Inferior parietal cortex (tissue), 1 donor: ENCODE results near the gene SYT5.
"Not testable (repeated sequence)": the region's sequence is repeated elsewhere in the genome, so short reads cannot be mapped to it uniquely, and the experiment has no call there.

Experiments used
- DNase-seq: peaks from one replicate; pipeline ENCODE4 v3.0.0-alpha.2; 2016; ENCODE audit errors: extremely low spot score

Gene SYT5

GRCh38 chr19:55172318-55172717 lies 7.8 kb downstream of the SYT5 start:
- not testable (repeated sequence) for DNase-seq

GRCh38 chr19:55171440-55171839 lies 8.6 kb downstream of the SYT5 start:
- DNase-seq = no peak

- no peak for DNase-seq
These were observed 11.0 kb downstream of the SYT5 start for GRCh38 chr19:55169136-55169535.

- peak; percentile 84 for DNase-seq
These were observed 13.4 kb downstream of the SYT5 start, which contains the start of gene DNAAF3 for GRCh38 chr19:55166530-55167268. TSS of gene DNAAF3 (minus strand) at chr19:55166613. CDS start at chr19:55166413, 200 bp downstream.

- no peak for DNase-seq
These were observed 14.0 kb downstream of the SYT5 start for GRCh38 chr19:55165952-55166529.

- no peak for DNase-seq
These were observed 18.3 kb downstream of the SYT5 start for GRCh38 chr19:55161571-55162322.

GRCh38 chr19:55160986-55161365 lies 19.1 kb downstream of the SYT5 start:
- DNase-seq = no peak

GRCh38 chr19:55160128-55160985 lies 19.7 kb downstream of the SYT5 start:
- DNase-seq = peak; percentile 64

- DNase-seq = no peak
These were observed 21.0 kb downstream of the SYT5 start for GRCh38 chr19:55158848-55159749.

GRCh38 chr19:55158423-55158822 lies 21.7 kb downstream of the SYT5 start:
- DNase-seq = no peak

GRCh38 chr19:55157064-55157908 lies 22.8 kb downstream of the SYT5 start, which contains the start of gene TNNI3:
TSS of gene TNNI3 (minus strand) at chr19:55157732. CDS start at chr19:55157589, 143 bp downstream.
- DNase-seq = no peak

GRCh38 chr19:55156202-55157063 lies 23.7 kb downstream of the SYT5 start:
- no peak for DNase-seq

- not testable (repeated sequence) for DNase-seq
These were observed 24.3 kb downstream of the SYT5 start for GRCh38 chr19:55155784-55156183.

- no peak for DNase-seq
These were observed 26.3 kb downstream of the SYT5 start for GRCh38 chr19:55153652-55154264.

- DNase-seq = no peak
These were observed 28.1 kb downstream of the SYT5 start for GRCh38 chr19:55152017-55152416.

- no peak for DNase-seq
These were observed 30.7 kb downstream of the SYT5 start, which contains the start of gene TNNT1 for GRCh38 chr19:55149078-55150003. TSS of gene TNNT1 (minus strand) at chr19:55149206. CDS start at chr19:55147157, 2,049 bp downstream.
